ENCODE measurements around the gene TAF7. TPM values are rescaled to one million over a fixed set of nuclear protein-coding genes. Genes with fewer than 3 reads are reported as not detected.
A peak's percentile ranks its signal among the peaks of the same experiment; 100 is the strongest.
"Not testable (repeated sequence)": the region's sequence is repeated elsewhere in the genome, so short reads cannot be mapped to it uniquely, and the experiment has no call there.

TAF7 gene, protein sequence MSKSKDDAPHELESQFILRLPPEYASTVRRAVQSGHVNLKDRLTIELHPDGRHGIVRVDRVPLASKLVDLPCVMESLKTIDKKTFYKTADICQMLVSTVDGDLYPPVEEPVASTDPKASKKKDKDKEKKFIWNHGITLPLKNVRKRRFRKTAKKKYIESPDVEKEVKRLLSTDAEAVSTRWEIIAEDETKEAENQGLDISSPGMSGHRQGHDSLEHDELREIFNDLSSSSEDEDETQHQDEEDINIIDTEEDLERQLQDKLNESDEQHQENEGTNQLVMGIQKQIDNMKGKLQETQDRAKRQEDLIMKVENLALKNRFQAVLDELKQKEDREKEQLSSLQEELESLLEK
- total RNA-seq (2014; rRNA removed; shearing (Covaris generic)), result 52.8 and 84.2 TPM in 2 replicates

DNA sequence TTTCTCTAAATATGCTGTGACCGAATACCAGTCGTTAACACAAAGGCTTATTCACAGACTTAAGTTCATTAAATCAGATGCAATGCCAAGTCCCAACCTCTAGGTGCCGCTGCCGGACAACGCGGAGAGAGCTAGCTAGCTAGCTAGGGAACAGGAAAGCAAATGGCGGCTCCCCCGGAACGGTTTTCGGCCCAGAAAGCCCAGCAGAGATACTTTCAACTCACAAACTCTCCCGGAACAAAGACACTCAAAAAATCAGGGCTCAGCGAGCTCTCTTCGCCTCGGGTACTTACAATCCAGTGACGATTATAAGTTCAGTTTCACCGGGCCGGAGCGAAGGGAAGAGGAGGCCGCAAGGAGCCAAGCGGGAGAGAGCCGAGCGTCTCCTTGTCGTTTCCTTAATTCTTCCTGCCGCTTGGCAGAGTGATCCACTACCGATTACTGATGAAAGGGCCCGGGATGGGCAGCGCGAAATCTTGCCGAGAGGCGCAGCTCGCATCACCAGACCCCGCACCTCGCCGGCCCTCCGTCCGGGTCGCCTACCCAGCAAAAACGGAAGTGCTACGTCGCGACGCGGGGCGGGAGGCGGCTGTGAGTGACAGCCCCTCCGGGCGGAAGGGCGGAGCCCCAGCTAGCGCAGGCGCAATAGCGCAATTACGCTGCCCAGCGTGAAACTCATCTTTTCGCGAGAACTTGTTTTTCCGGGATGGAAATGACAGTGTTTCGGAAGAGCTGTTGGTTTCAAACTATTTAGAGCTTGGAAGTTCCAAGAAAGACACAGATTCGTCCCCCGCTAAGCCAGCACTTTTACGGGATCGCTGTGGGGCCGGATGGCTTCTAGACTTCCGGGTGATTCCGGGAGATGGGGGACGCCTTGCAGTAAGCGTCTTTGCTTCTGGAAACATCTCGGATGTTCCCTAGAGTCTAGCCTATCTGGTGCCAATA is at the start of gene TAF7:
Gene TAF7, minus strand, starts transcription at position 560 of the 945 bp plus-strand sequence. CDS start 740 bp downstream, outside the sequence.
- peak; percentile 89 for DNase-seq (ENCODE audit: low read depth)

DNA sequence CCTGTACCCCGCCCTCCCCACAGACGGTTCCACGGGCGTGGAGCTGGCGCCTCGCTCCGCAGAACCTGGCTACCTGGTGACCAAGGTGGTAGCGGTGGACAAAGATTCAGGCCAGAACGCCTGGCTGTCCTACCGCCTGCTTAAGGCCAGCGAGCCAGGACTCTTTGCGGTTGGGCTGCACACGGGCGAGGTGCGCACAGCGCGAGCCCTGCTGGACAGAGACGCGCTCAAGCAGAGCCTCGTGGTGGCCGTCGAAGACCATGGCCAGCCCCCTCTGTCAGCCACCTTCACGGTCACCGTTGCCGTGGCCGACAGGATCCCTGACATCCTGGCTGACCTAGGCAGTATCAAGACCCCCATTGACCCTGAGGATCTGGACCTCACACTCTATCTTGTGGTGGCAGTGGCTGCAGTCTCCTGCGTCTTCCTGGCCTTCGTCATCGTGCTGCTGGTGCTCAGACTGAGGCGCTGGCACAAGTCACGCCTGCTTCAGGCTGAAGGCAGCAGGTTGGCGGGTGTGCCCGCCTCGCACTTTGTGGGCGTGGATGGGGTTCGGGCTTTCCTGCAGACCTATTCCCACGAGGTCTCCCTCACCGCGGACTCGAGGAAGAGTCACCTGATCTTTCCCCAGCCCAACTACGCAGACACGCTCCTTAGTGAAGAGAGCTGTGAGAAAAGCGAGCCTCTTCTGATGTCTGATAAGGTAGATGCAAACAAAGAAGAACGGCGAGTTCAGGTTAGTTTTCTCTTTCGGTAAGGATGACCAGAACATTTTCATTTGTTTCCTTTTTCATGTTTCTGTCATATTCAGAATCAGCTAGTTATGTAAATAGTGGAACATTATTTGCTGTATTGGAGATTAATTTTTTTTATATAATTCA is 45.7 kb upstream of the TAF7 start:
- DNase-seq (ENCODE audit: low read depth), result no peak

DNA sequence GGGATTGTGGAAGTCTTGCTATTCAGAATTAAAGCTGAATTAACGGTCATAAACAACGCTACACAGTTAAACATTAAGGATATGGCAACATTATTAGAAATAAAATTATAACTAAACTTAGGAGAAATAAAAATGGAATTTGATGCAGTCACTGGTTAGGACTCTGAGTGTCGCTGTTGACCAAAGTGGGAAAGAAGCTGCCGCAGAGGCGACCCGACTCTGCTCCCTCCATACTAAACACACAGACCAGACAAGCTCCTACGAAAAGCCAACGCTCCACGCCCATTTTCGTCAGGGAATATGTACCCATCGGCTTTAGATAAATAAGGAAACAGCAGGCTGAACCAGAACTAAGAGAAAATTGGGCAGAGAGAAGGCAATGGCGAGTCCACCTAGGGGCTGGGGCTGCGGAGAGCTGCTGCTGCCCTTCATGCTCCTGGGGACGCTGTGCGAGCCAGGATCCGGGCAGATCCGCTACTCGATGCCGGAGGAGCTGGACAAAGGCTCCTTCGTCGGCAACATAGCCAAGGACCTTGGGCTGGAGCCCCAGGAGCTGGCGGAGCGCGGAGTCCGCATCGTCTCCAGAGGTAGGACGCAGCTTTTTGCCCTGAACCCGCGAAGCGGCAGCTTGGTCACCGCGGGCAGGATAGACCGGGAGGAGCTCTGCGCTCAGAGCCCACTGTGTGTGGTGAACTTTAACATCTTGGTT is 43.5 kb upstream of the TAF7 start, which contains the start of gene PCDHGA5:
Gene PCDHGA5, plus strand, starts transcription at position 211 of the 709 bp plus-strand sequence. Its CDS starts 169 bp downstream, at position 380.
- DNase-seq (ENCODE audit: low read depth), result no peak

DNA sequence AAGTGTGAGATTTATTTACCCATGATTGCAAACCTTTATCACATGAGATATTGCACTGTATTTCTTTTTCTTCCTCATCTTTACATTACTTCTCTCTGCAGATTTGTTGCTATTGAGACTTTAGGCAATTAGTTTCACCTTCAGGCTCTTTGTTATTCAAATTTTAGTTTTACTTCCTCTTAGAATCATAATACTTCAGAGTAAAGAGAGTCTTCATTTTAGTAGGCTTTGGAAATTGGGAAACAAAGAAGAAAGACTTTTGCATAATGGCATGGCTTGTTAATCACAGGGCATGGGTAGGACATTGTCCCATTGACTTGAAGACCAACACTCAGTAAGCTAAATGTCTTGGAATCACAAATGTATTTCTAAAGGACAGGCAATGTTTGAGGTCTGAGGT is 42.1 kb upstream of the TAF7 start:
- DNase-seq (ENCODE audit: low read depth), result no peak

DNA sequence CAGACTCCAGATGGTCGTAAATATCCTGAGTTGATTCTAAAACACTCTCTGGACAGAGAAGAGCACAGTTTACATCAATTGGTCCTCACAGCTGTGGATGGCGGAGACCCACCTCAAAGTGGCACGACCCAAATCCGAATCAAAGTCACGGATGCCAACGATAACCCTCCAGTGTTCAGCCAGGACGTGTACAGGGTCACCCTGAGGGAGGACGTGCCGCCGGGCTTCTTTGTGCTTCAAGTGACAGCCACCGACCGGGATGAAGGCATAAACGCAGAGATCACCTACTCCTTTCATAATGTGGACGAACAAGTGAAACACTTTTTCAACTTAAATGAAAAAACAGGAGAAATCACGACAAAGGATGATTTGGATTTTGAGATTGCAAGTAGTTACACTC is 40.1 kb upstream of the TAF7 start:
- DNase-seq (ENCODE audit: low read depth), result no peak

DNA sequence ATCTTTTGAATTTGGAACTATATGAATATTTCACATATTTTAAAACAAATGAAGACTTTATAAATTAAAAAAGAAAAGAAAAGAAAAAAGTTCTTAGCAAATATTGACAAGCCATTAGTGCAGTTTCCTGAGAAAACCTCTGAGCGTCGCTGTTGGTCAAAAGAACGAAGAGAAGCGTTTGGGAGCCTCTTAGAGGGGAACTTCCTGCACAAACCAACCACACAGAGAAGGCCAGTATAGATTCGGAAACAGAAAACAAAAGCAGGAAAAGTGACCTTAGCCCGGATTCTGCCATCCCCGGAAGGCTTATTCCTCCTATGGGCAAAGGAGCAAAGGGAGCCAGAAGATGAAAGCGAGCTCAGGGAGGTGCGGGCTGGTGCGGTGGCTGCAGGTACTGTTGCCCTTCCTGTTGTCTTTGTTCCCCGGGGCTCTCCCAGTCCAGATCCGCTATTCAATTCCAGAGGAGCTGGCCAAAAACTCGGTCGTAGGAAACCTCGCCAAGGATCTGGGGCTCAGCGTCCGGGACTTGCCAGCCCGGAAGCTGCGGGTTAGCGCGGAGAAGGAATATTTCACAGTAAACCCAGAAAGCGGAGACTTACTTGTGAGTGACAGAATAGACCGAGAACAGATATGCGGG is 39.3 kb upstream of the TAF7 start, which contains the start of gene PCDHGB2:
Gene PCDHGB2, plus strand, starts transcription at position 205 of the 637 bp plus-strand sequence. Its CDS starts 142 bp downstream, at position 347.
- peak; percentile 9 for DNase-seq (ENCODE audit: low read depth)

DNA sequence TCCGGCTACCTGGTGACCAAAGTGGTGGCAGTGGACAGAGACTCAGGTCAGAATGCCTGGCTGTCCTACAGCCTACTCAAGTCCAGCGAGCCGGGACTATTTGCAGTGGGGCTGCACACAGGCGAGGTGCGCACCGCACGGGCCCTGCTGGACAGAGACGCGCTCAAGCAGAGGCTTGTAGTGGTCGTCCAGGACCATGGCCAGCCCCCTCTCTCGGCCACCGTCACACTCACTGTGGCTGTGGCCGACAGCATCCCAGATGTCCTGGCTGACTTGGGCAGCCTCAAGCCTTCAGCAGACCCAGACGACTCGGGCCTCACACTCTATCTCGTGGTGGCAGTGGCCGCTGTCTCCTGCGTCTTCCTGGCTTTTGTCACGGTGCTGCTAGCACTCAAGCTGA is 36.4 kb upstream of the TAF7 start:
- no peak for DNase-seq (ENCODE audit: low read depth)

DNA sequence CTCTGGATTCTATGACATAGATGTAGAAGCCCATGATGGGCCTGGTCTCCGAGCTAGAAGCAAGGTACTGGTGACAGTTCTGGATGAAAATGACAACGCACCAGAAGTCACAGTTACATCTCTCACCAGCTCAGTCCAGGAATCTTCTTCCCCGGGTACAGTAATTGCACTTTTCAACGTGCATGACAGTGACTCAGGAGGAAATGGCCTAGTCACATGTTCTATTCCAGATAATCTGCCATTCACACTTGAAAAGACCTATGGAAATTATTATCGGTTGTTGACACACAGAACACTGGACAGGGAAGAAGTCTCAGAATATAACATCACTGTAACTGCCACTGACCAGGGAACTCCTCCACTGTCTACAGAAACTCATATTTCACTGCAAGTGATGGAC is 35.5 kb upstream of the TAF7 start:
- no peak for DNase-seq (ENCODE audit: low read depth)

DNA sequence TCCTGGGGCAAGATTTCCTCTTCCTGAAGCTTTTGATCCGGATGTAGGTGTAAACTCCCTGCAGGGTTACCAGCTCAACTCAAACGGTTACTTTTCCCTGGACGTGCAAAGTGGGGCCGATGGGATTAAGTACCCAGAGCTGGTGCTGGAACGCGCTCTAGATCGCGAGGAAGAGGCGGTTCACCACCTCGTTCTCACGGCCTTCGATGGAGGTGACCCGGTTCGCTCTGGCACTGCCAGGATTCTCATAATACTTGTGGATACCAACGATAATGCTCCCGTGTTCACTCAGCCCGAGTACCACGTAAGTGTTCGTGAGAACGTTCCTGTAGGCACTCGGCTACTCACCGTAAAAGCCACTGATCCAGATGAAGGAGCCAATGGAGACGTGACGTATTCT is 35.1 kb upstream of the TAF7 start:
- no peak for DNase-seq (ENCODE audit: low read depth)

DNA sequence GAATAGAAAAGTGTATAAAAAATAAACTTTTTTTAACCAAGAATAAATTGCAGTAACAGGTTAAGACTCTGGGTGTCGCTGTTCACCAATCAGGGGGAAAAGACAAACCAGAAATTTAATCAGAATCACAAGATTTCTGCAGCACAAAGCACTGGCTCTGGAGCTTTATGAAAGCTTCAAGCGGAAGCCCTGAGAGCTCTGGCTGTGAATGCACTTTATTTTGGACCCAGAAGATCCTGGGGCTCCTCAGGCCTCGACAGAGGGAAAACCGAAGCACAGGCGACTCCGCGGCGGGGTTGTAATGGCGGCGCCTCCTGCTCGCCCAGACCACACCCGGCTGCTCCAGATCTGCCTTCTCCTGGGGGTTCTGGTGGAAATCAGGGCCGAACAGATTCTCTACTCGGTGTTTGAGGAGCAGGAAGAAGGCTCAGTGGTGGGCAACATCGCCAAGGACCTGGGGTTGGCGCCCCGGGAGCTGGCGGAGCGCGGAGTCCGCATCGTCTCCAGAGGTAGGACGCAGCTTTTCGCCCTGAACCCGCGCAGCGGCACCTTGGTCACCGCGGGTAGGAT is 34.4 kb upstream of the TAF7 start, which contains the start of gene PCDHGA4:
Gene PCDHGA4, plus strand, starts transcription at position 122 of the 570 bp plus-strand sequence. Its CDS starts 87 bp downstream, at position 209.
- DNase-seq (ENCODE audit: low read depth), result no peak

DNA sequence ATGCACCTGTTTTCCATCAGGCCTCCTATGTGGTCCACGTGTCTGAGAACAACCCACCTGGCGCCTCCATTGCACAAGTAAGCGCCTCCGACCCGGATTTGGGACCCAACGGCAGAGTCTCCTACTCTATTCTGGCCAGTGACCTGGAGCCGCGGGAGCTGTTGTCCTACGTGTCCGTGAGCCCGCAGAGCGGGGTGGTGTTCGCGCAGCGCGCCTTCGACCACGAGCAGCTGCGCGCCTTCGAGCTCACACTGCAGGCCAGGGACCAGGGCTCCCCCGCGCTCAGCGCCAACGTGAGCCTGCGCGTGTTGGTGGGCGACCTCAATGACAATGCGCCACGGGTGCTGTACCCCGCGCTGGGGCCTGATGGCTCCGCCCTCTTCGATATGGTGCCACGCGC is 31.0 kb upstream of the TAF7 start:
- DNase-seq (ENCODE audit: low read depth), result no peak

DNA sequence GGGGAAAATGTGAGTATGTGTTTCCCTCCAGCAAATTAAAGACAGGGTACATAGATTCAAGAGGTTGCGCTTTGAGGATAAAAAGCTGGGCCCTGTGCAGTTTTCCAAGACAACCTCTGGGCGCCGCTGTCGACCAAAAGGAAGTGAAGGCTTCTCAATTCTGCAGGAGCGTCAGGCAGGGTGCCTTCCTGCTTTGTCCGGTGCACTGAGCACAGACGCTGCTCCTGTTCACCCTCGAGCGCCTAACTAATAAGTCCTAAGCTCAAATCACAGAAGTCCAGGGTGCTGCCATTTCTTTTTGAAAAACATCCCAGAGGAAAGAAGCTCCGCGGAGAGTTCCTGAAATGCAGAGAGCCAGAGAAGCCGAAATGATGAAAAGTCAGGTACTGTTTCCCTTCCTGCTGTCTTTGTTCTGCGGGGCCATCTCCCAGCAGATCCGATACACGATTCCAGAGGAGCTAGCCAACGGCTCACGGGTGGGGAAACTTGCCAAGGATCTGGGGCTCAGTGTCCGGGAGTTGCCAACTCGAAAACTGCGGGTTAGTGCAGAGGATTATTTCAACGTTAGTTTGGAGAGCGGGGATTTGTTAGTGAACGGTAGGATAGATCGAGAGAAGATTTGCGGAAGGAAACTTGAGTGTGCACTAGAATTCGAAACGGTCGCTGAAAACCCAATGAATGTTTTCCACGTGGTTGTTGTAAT is 29.5 kb upstream of the TAF7 start, which contains the start of gene PCDHGB1:
Gene PCDHGB1, plus strand, starts transcription at position 183 of the 703 bp plus-strand sequence. Its CDS starts 162 bp downstream, at position 345.
- DNase-seq (ENCODE audit: low read depth), result peak; percentile 86

DNA sequence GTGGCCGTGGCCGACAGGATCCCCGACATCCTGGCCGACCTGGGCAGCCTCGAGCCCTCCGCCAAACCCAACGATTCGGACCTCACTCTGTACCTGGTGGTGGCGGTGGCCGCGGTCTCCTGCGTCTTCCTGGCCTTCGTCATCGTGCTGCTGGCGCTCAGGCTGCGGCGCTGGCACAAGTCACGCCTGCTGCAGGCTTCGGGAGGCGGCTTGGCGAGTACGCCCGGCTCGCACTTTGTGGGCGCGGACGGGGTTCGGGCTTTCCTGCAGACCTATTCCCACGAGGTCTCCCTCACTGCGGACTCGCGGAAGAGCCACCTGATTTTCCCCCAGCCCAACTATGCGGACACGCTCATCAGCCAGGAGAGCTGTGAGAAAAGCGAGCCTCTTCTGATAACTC is 25.4 kb upstream of the TAF7 start:
- DNase-seq (ENCODE audit: low read depth), result not testable (repeated sequence)

DNA sequence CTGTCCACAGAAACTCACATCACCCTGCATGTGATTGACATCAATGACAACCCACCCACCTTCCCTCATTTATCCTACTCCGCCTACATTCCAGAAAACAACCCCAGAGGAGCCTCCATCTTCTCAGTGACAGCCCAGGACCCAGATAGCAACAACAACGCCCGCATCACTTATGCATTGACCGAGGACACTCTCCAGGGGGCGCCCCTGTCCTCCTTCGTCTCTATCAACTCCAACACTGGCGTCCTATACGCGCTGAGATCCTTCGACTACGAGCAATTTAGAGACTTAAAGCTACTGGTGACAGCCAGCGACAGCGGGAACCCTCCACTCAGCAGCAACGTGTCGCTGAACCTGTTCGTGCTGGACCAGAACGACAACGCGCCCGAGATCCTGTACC is 24.7 kb upstream of the TAF7 start:
- DNase-seq (ENCODE audit: low read depth), result no peak

DNA sequence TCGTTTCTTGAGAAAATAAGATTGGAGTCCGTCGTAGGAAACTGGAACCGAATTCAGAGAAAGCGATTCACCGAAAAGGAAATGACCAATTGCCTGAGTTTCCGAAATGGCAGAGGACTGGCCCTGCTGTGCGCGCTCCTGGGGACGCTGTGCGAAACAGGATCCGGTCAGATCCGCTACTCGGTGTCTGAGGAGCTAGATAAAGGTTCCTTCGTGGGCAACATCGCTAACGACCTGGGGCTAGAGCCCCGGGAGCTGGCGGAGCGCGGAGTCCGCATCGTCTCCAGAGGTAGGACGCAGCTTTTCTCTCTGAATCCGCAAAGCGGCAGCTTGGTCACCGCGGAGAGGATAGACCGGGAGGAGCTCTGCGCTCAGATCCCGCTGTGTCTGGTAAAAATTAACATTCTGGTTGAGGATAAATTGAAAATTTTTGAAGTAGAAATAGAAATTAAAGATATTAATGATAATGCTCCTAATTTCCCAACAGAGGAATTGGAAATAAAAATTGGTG is 23.4 kb upstream of the TAF7 start:
- no peak for DNase-seq (ENCODE audit: low read depth)

DNA sequence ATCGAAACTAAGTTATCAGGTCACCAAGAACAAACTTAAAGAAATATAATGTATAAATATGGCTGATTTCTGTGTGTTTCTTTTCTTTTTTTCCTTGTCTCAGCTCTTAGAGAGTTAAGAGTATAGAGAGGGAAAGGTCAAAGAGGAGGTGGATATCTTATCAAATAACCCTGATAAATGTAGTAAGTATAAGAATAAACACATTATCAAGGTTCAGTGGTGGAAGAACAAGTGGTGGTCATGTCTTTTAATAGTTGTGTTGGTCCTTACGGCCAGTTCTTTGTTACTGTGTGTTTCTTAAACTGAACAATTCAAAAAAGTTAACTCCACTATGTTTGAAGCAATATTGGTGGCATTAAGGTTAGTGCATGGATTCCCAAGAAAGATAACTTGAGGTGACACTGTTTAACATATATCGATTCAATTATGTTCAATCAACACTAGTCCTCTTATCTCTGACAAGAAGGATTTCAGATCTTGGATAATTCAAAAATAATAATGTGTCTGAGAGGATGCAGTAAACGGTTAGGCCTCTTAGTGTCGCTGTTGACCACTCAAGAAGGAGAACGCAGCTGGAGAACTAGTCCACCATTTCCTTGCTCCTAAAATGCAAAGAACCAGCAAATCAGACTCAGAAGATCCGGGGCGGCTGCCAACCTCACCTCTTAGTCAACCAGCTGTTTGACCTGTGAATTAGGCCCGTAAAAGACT is 22.8 kb upstream of the TAF7 start, which contains the start of gene PCDHGA3:
Gene PCDHGA3, plus strand, starts transcription at position 588 of the 711 bp plus-strand sequence. CDS start 205 bp downstream, outside the sequence.
- no peak for DNase-seq (ENCODE audit: low read depth)

DNA sequence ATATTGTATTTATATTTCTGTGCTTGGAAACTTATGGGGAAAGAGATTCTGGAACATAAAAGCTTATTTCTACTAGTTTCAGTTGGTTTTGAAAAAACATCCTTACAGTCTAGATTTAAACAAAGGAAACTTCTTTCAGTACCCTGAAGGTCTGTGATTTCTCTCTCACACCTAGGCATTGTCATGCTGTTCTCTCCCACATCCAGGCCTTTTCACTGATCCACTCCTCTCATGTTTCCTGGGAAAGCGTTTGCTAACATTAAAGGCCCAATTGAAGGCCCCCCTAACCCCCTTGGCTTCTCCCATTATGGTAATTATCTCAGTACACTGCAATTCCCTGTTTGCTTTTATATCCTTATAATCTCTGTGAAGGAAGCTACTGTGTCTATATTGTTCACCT is 22.2 kb upstream of the TAF7 start:
- no peak for DNase-seq (ENCODE audit: low read depth)

Measured in M059J (cell line).